ENCODE measurements around the gene SORBS1. TPM values are rescaled to one million over a fixed set of nuclear protein-coding genes. Genes with fewer than 3 reads are reported as not detected.

Gene SORBS1
- 33.1 and 40.2 TPM in 2 replicates for total RNA-seq
- 17.0 and 18.2 TPM in 2 replicates for polyA plus RNA-seq

GRCh38 chr10:95561177-95561863 is at the start of gene SORBS1:
TSS of gene SORBS1 (minus strand) at chr10:95561371. CDS start at chr10:95441135, 120,236 bp downstream.
- H3K9me2 ChIP-seq (replicated peaks; ENCODE audit: insufficient read depth): no peaks in the 10 kb centered on the region
- peak; percentile 98 for DNase-seq (ENCODE audit: low spot score)
- H2AFZ ChIP-seq: peak within 1 kb of the TSS; percentile 42
- peak within 1 kb of the TSS; percentile 76 for H3K27ac ChIP-seq
- H3K36me3 ChIP-seq (replicated peaks; ENCODE audit: insufficient read depth, low read depth): no peaks in the 10 kb centered on the region
- H4K20me1 ChIP-seq (ENCODE audit: insufficient read depth, poor library complexity, severe bottlenecking): peaks cover 4% of the 10 kb centered on the region
- no peak for TF ChIP-seq EZH2 (IDR thresholded peaks at IDR 0.05; ENCODE audit: borderline replicate concordance)
- TF ChIP-seq CTCF (IDR thresholded peaks at IDR 0.05; ENCODE audit: poor library complexity): no peak
- no peak for TF ChIP-seq EZH2phosphoT487 (IDR thresholded peaks at IDR 0.05; ENCODE audit: low read depth, severe bottlenecking, unreplicated experiment)
- H3K9me3 ChIP-seq (ENCODE audit: low read depth): no peaks in the 10 kb centered on the region
- H3K4me3 ChIP-seq: peak within 1 kb of the TSS; percentile 97
- H3K4me1 ChIP-seq (ENCODE audit: insufficient read depth): peaks cover 40% of the 10 kb centered on the region
- 2% methylated on average over 59 of the region's 77 CpGs for WGBS (ENCODE audit: low lambda C conversion rate, missing lambda C conversion rate)
- H3K79me2 ChIP-seq: peaks cover 45% of the 10 kb centered on the region
- peak within 1 kb of the TSS; percentile 92 for H3K4me2 ChIP-seq
- H3K27me3 ChIP-seq: no peaks in the 10 kb centered on the region

GRCh38 chr10:95610727-95611126 is 49.6 kb upstream of the SORBS1 start:
- no peak for DNase-seq (ENCODE audit: low spot score)
- Histone ChIP-seq H2AFZ (no peak overlapping the region), H3K27ac (no peak overlapping the region), H3K27me3 (no peaks in the 10 kb centered on the region), H3K4me2 (no peak overlapping the region), H3K79me2 (no peaks in the 10 kb centered on the region), H3K4me3 (no peak overlapping the region), H3K9me3 (ENCODE audit: low read depth) (no peaks in the 10 kb centered on the region), H4K20me1 (ENCODE audit: insufficient read depth, poor library complexity, severe bottlenecking) (no peaks in the 10 kb centered on the region), H3K36me3 (replicated peaks; ENCODE audit: insufficient read depth, low read depth) (no peaks in the 10 kb centered on the region), H3K9me2 (replicated peaks; ENCODE audit: insufficient read depth) (no peaks in the 10 kb centered on the region), H3K4me1 (ENCODE audit: insufficient read depth) (peaks cover 8% of the 10 kb centered on the region)
- 99% methylated on average over 3 of the region's 3 CpGs for WGBS (ENCODE audit: low lambda C conversion rate, missing lambda C conversion rate)
- TF ChIP-seq EZH2 (IDR thresholded peaks at IDR 0.05; ENCODE audit: borderline replicate concordance) (no peak), CTCF (IDR thresholded peaks at IDR 0.05; ENCODE audit: poor library complexity) (no peak), EZH2phosphoT487 (IDR thresholded peaks at IDR 0.05; ENCODE audit: low read depth, severe bottlenecking, unreplicated experiment) (no peak)

- DNase-seq (ENCODE audit: low spot score): no peak
- no peak for TF ChIP-seq EZH2 (IDR thresholded peaks at IDR 0.05; ENCODE audit: borderline replicate concordance)
- TF ChIP-seq EZH2phosphoT487 (IDR thresholded peaks at IDR 0.05; ENCODE audit: low read depth, severe bottlenecking, unreplicated experiment): no peak
- TF ChIP-seq CTCF (IDR thresholded peaks at IDR 0.05; ENCODE audit: poor library complexity): no peak
- H3K36me3 ChIP-seq (replicated peaks; ENCODE audit: insufficient read depth, low read depth): no peaks in the 10 kb centered on the region
- H4K20me1 ChIP-seq (ENCODE audit: insufficient read depth, poor library complexity, severe bottlenecking): no peaks in the 10 kb centered on the region
- no peaks in the 10 kb centered on the region for H3K9me3 ChIP-seq (ENCODE audit: low read depth)
- no peak overlapping the region for H2AFZ ChIP-seq
- no peaks in the 10 kb centered on the region for H3K79me2 ChIP-seq
- H3K4me1 ChIP-seq (ENCODE audit: insufficient read depth): no peaks in the 10 kb centered on the region
- no peak overlapping the region for H3K4me2 ChIP-seq
- no peak overlapping the region for H3K27ac ChIP-seq
- H3K4me3 ChIP-seq: no peak overlapping the region
- 89% methylated on average over 3 of the region's 3 CpGs for WGBS (ENCODE audit: low lambda C conversion rate, missing lambda C conversion rate)
- no peaks in the 10 kb centered on the region for H3K27me3 ChIP-seq
- no peaks in the 10 kb centered on the region for H3K9me2 ChIP-seq (replicated peaks; ENCODE audit: insufficient read depth)
Measured at GRCh38 chr10:95606922-95607321, 45.8 kb upstream of the SORBS1 start.

Data from hepatocyte (in vitro differentiated cells).